ENCODE results near the gene A3GALT2.

GRCh38 chr1:33267468-33268205 lies 53.3 kb downstream of the A3GALT2 start:
- TF ChIP-seq CTCF (IDR thresholded peaks at IDR 0.05): no peak
- no peak for TF ChIP-seq POLR2A (IDR thresholded peaks at IDR 0.05)
- no peak for TF ChIP-seq POLR2AphosphoS5 (IDR thresholded peaks at IDR 0.05; ENCODE audit: insufficient read depth in 1 of 2, low read depth in 1 of 2)

Data from vagina (tissue), 2 donors.